Endothelial cell of umbilical vein (primary cell): ENCODE data around the gene RNF157. TPM values are rescaled to one million over a fixed set of nuclear protein-coding genes. Genes with fewer than 3 reads are reported as not detected.

Experiments used
- BruUV-seq: library from RNA; stranded (reverse); fragments of 400-500 nt; replicated peaks from 2 replicates; lab custom pipeline; 2021; lab: Mats Ljungman, UMichigan
- CTCF ChIA-PET: fragments of 300-600, 350-600 bp; sonication (Branson Sonifier 250); formaldehyde crosslinking; loops from one replicate; lab custom pipeline; 2021; ENCODE audit warnings: antibody characterized with exemption, inconsistent platforms; lab: Charles Lee
- POLR2A ChIA-PET: fragments of 300-600, 350-600 bp; sonication (Branson Sonifier 250); formaldehyde crosslinking; loops from one replicate; lab custom pipeline; 2021; ENCODE audit warnings: antibody characterized with exemption, inconsistent platforms; lab: Charles Lee
- DNase-seq: peaks from one replicate; pipeline ENCODE4 v3.0.0-alpha.2; 2011; ENCODE audit warnings: low read depth, low spot score
- FAIRE-seq: peaks from 2 replicates; lab custom pipeline; 2011; peaks lifted over from hg19 to GRCh38; lab: Jason Lieb, UNC
- H2AFZ ChIP-seq: 2 replicates; pipeline ENCODE4 v1.6.0; 2012; ENCODE audit warnings: low read depth, low read length, control low read depth, inconsistent platforms
- H3K27ac ChIP-seq: 2 replicates; pipeline ENCODE4 v1.5.1; 2011; ENCODE audit warnings: low read depth, mild to moderate bottlenecking, control low read depth, low read length, moderate library complexity; ENCODE audit not compliant: insufficient read depth
- H3K27me3 ChIP-seq, 2 experiments: 2 replicates each; pipeline versions ENCODE4 v1.6.0 to v1.6.1; 2011; ENCODE audit warnings: low read length in 2 of 2, mixed read lengths in 1 of 2; ENCODE audit not compliant: control insufficient read depth in 2 of 2, insufficient read depth in 2 of 2
- H3K36me3 ChIP-seq, 2 experiments: 2 replicates in 1 of 2; 3 replicates in 1 of 2; pipeline ENCODE4 v1.5.1; 2011; ENCODE audit warnings: low read length in 2 of 2, mild to moderate bottlenecking in 1 of 2, moderate library complexity in 1 of 2; ENCODE audit not compliant: control insufficient read depth in 2 of 2, insufficient read depth in 2 of 2; ENCODE audit errors: extremely low read depth in 1 of 2
- H3K4me1 ChIP-seq: 3 replicates; pipeline ENCODE4 v1.5.1; 2011; ENCODE audit warnings: mild to moderate bottlenecking, low read length; ENCODE audit not compliant: control insufficient read depth, insufficient read depth; ENCODE audit errors: extremely low read depth
- H3K4me2 ChIP-seq: 2 replicates; pipeline ENCODE4 v1.6.1; 2011; ENCODE audit warnings: low read length, control low read depth, mixed read lengths; ENCODE audit not compliant: insufficient read depth
- H3K4me3 ChIP-seq, 3 experiments: fragments of 200-600 bp in 1 of 3; sonication (generic), shearing (Covaris generic) in 1 of 3; replicated peaks in 1 of 3; 2 replicates each; pipeline ENCODE4 v1.5.1; 2011 to 2016; ENCODE audit warnings: control low read depth in 3 of 3, low read length in 3 of 3, mild to moderate bottlenecking in 2 of 3, inconsistent platforms in 1 of 3, low read depth in 1 of 3, moderate library complexity in 1 of 3; ENCODE audit not compliant: insufficient read depth in 1 of 3
- H3K79me2 ChIP-seq: 2 replicates; pipeline ENCODE4 v1.6.0; 2012; ENCODE audit warnings: low read length, inconsistent platforms; ENCODE audit not compliant: control insufficient read depth, insufficient read depth
- H3K9ac ChIP-seq: replicated peaks from 2 replicates; pipeline ENCODE3; 2011; ENCODE audit warnings: low read length, control low read depth; ENCODE audit not compliant: insufficient read depth; ENCODE audit errors: extremely low read depth
- H3K9me1 ChIP-seq: replicated peaks from 3 replicates; pipeline ENCODE4 v1.6.0; 2011; ENCODE audit warnings: mild to moderate bottlenecking, low read length; ENCODE audit not compliant: control insufficient read depth, insufficient read depth; ENCODE audit errors: extremely low read depth
- H3K9me3 ChIP-seq: replicated peaks from 2 replicates; pipeline ENCODE4 v1.5.1; 2012; ENCODE audit warnings: low read length, inconsistent platforms; ENCODE audit not compliant: control insufficient read depth, insufficient read depth
- H4K20me1 ChIP-seq: replicated peaks from 2 replicates; pipeline ENCODE3; 2011; ENCODE audit warnings: mild to moderate bottlenecking, low read length; ENCODE audit not compliant: control insufficient read depth, insufficient read depth; ENCODE audit errors: extremely low read depth
- FOS ChIP-seq: IDR thresholded peaks from 2 replicates; pipeline ENCODE4 v1.6.1; 2011; ENCODE audit warnings: mild to moderate bottlenecking, low read length, moderate library complexity, borderline replicate concordance; ENCODE audit not compliant: insufficient read depth
- GATA2 ChIP-seq: IDR thresholded peaks from 2 replicates; pipeline ENCODE4 v1.7.0; 2011; ENCODE audit warnings: low read depth, mild to moderate bottlenecking, moderate library complexity, mixed read lengths, low read length; ENCODE audit not compliant: insufficient read length, insufficient read depth
- JUN ChIP-seq: IDR thresholded peaks from 2 replicates; pipeline ENCODE4 v1.6.1; 2011; ENCODE audit warnings: borderline replicate concordance, low read depth; ENCODE audit not compliant: insufficient read length, insufficient read depth
- MYC ChIP-seq: IDR thresholded peaks from one replicate; pipeline ENCODE4 v1.6.1; 2011; ENCODE audit warnings: mild to moderate bottlenecking, low read depth, low read length
- POLR2A ChIP-seq: IDR thresholded peaks from 2 replicates; pipeline ENCODE4 v1.6.1; 2012; ENCODE audit warnings: low read depth, mild to moderate bottlenecking, control low read depth, low read length
- POLR2AphosphoS5 ChIP-seq: IDR thresholded peaks from 2 replicates; pipeline ENCODE4 v1.6.1; 2012; ENCODE audit warnings: low read depth, mild to moderate bottlenecking, control low read depth, low read length, moderate library complexity; ENCODE audit not compliant: insufficient read depth
- dilution Hi-C: fragments of 300-500 bp; cut with MboI; formaldehyde crosslinking; loops from one replicate; pipeline ENCODE4 v1.15.0; 2019; ENCODE audit warnings: low sequenced_read_pairs; ENCODE audit not compliant: extremely low pct_ligation_motif_present
- intact Hi-C: fragments of 100-400 bp; cut with micrococcal nuclease; formaldehyde crosslinking; loops from one replicate; pipeline ENCODE4 v1.10.0; 2022
- polyA plus RNA-seq, 4 experiments: library from polyadenylated mRNA; depleted of rRNA in 3 of 4; stranded (reverse) in 3 of 4; unstranded in 1 of 4; fragments of >200 nt; gene quantifications; 2 replicates each; pipeline versions ENCODE4 v1.2.1 to v1.2.3, GENCODE V29; 2011 to 2012; ENCODE audit warnings: missing spikeins in 1 of 4
- total RNA-seq: library from RNA; stranded (reverse); gene quantifications from 2 replicates; pipeline ENCODE4 v1.2.3, GENCODE V29; 2021
- TF ChIP-seq, protein P1 (sequence below): IDR thresholded peaks from 2 replicates; pipeline ENCODE4 v1.6.1; 2011; ENCODE audit not compliant: insufficient read depth, insufficient read length
- TF ChIP-seq, protein P2 (sequence below), 2 donors: IDR thresholded peaks; 1 replicate in 1 of 2; 2 replicates in 1 of 2; pipeline ENCODE4 v1.5.1; 2011; ENCODE audit warnings: low read length in 2 of 2, mild to moderate bottlenecking in 2 of 2, moderate library complexity in 2 of 2, control low read depth in 1 of 2, inconsistent platforms in 1 of 2, low read depth in 1 of 2; ENCODE audit not compliant: insufficient read depth in 1 of 2; ENCODE audit errors: extremely low read depth in 1 of 2

Gene RNF157
- total and polyA plus RNA-seq, 2 donors (not counting 3 experiments of a cell fraction or from before 2014, with no cell fraction given): 0.07 to 0.86 TPM

DNA sequence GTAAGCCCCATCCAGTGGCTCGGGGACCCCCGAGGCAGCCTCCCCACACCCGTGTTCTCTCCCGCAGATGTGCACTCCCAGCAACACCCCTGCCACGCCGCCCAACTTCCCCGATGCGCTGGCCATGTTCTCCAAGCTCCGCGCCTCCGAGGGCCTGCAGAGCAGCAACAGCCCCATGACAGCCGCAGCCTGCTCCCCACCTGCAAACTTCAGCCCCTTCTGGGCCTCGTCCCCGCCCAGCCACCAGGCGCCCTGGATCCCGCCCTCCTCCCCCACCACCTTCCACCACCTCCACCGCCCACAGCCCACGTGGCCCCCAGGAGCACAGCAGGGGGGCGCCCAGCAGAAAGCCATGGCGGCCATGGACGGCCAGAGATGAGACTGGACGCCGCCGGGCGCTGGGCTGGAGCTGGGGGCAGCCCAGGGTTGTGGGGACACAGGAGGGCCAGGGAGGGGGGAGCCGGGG lies 29.9 kb upstream of the RNF157 start:
- no peak overlapping the region for H3K9ac ChIP-seq
- TF ChIP-seq POLR2A (no peak), MYC (no peak), POLR2AphosphoS5 (no peak), FOS (no peak), GATA2 (no peak), JUN (no peak)
- TF ChIP-seq, protein P1, sequence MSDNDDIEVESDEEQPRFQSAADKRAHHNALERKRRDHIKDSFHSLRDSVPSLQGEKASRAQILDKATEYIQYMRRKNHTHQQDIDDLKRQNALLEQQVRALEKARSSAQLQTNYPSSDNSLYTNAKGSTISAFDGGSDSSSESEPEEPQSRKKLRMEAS: no peak
- TF ChIP-seq, protein P2, sequence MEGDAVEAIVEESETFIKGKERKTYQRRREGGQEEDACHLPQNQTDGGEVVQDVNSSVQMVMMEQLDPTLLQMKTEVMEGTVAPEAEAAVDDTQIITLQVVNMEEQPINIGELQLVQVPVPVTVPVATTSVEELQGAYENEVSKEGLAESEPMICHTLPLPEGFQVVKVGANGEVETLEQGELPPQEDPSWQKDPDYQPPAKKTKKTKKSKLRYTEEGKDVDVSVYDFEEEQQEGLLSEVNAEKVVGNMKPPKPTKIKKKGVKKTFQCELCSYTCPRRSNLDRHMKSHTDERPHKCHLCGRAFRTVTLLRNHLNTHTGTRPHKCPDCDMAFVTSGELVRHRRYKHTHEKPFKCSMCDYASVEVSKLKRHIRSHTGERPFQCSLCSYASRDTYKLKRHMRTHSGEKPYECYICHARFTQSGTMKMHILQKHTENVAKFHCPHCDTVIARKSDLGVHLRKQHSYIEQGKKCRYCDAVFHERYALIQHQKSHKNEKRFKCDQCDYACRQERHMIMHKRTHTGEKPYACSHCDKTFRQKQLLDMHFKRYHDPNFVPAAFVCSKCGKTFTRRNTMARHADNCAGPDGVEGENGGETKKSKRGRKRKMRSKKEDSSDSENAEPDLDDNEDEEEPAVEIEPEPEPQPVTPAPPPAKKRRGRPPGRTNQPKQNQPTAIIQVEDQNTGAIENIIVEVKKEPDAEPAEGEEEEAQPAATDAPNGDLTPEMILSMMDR (IDR thresholded peaks at IDR 0.05; ENCODE audit: extremely low read depth in 1 of 2, insufficient read depth in 1 of 2, low read depth in 1 of 2, low read length in 2 of 2): no peak
- H3K27me3 ChIP-seq: no peaks in the 10 kb centered on the region
- no peaks in the 10 kb centered on the region for H3K9me1 ChIP-seq
- intact Hi-C loops (loop anchor here (10.0 kb wide), 1 partner anchor 255 kb away; no protein-coding TSS in a partner anchor), dilution Hi-C loops (no loop called here)
- no peak overlapping the region for H2AFZ ChIP-seq
- H3K4me2 ChIP-seq: no peak overlapping the region
- peaks cover 20% of the 10 kb centered on the region for H3K4me1 ChIP-seq
- H3K4me3 ChIP-seq: no peak overlapping the region
- no peak overlapping the region for H3K27ac ChIP-seq
- POLR2A ChIA-PET: no interaction called here
- H3K9me3 ChIP-seq: no peaks in the 10 kb centered on the region
- CTCF ChIA-PET: interaction anchor here (1.2 to 14.1 kb wide), 4 partner anchors 9 to 148 kb away, joined by 3 to 320 read pairs (median 12); no protein-coding TSS in a partner anchor
- no peaks in the 10 kb centered on the region for H4K20me1 ChIP-seq
- BruUV-seq: no TSS peak
- peaks cover 0 to 6% of the 10 kb centered on the region in 2 experiments for H3K36me3 ChIP-seq
- peaks cover 39% of the 10 kb centered on the region for H3K79me2 ChIP-seq
- FAIRE-seq: no peak
- no peak for DNase-seq
